Activated CD4-positive, alpha-beta T cell treated with anti-CD3 and anti-CD28 coated beads for 36 hours (primary cell): ENCODE measurements around the gene IFNA17. TPM values are rescaled to one million over a fixed set of nuclear protein-coding genes. Genes with fewer than 3 reads are reported as not detected.
"Not testable (repeated sequence)": the region's sequence is repeated elsewhere in the genome, so short reads cannot be mapped to it uniquely, and the experiment has no call there.

Source experiments
- ATAC-seq: fragments of 200-7000 bp; cut with Tn5 transposase; one replicate; pipeline ENCODE4 v1.10.0; 2021; ENCODE audit warnings: mild to moderate bottlenecking, moderate library complexity
- CTCF ChIA-PET: fragments of 350-600 bp; sonication (Branson Sonifier 250); formaldehyde crosslinking; loops from one replicate; lab custom pipeline; 2021; ENCODE audit warnings: antibody characterized with exemption; lab: Charles Lee
- POLR2A ChIA-PET: fragments of 350-600 bp; sonication (Branson Sonifier 250); formaldehyde crosslinking; loops from one replicate; lab custom pipeline; 2021; ENCODE audit warnings: antibody characterized with exemption, inconsistent platforms; lab: Charles Lee
- DNase-seq: peaks from one replicate; pipeline ENCODE4 v3.0.0-alpha.2; 2020
- H3K27ac Mint-ChIP-seq: one replicate; pipeline ENCODE4 v1.8.0; 2021; ENCODE audit warnings: mixed read lengths
- H3K27me3 Mint-ChIP-seq: one replicate; pipeline ENCODE4 v1.8.0; 2021; ENCODE audit warnings: mixed read lengths
- H3K36me3 Mint-ChIP-seq: one replicate; pipeline ENCODE4 v1.8.0; 2021; ENCODE audit warnings: low read depth, mixed read lengths
- H3K4me1 Mint-ChIP-seq: one replicate; pipeline ENCODE4 v1.8.0; 2021; ENCODE audit warnings: mixed read lengths
- H3K4me3 Mint-ChIP-seq: one replicate; pipeline ENCODE4 v1.8.0; 2021; ENCODE audit warnings: mild to moderate bottlenecking, moderate library complexity, mixed read lengths
- H3K9me3 Mint-ChIP-seq: one replicate; pipeline ENCODE4 v1.8.0; 2021; ENCODE audit warnings: low read depth, mixed read lengths
- intact Hi-C, 2 experiments: fragments of 100-400 bp; cut with DNase I in 1 of 2; cut with micrococcal nuclease in 1 of 2; formaldehyde crosslinking; loops; one replicate each; pipeline versions ENCODE4 v1.14.2 to v1.15.1; 2022 to 2024; cut with DNase I, micrococcal nuclease
- total RNA-seq, 2 experiments: library from RNA; stranded (reverse); gene quantifications; one replicate each; pipeline ENCODE4 v1.2.3, GENCODE V29; 2021

IFNA17 gene
- total RNA-seq, 2 experiments from 2014 or later = not detected

- Mint-ChIP-seq H3K9me3 (no peaks in the 10 kb centered on the region), H3K4me3 (no peak within 1 kb of the TSS), H3K27ac (no peak within 1 kb of the TSS), H3K4me1 (peaks cover 10% of the 10 kb centered on the region), H3K27me3 (peaks cover 7% of the 10 kb centered on the region), H3K36me3 (no peaks in the 10 kb centered on the region)
- ATAC-seq (no peak), DNase-seq (no peak)
- intact Hi-C loops = loop anchor here (5.0 to 10.0 kb wide), 3 partner anchors 77 to 547 kb away; no protein-coding TSS in a partner anchor
- ChIA-PET POLR2A (no interaction called here), CTCF (interaction anchor here (0.6 to 1.4 kb wide), 3 partner anchors 10 to 772 kb away, joined by 3 read pairs; no protein-coding TSS in a partner anchor)
Observed at GRCh38 chr9:21239911-21240310, 11.9 kb upstream of the IFNA17 start, which contains the start of gene IFNA14. TSS of gene IFNA14 (minus strand) at chr9:21240005. CDS start at chr9:21239935, 70 bp downstream.

DNA sequence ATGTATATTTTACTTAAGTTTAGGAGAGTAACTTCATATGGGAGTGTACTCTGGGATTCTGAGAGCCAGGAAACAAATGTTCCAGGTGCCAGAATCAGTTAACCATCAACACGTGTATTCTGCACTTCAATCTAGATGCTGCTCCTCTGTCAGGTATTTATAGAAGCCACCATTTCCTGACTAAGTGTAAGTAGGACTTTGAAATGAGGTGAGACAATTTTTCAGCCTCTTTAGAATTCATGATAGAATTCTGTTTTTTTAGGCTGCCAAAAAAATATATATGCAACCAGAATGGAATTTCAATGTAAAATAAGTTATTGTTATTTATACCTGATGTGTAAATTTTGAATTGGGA, 8.3 kb upstream of the IFNA17 start:
- CTCF ChIA-PET = interaction anchor here (0.6 to 2.1 kb wide), 16 partner anchors 8 to 219 kb away, joined by 3 to 8 read pairs (median 4); no protein-coding TSS in a partner anchor
- H3K9me3 Mint-ChIP-seq, POLR2A ChIA-PET, ATAC-seq, H3K27me3 Mint-ChIP-seq, H3K36me3 Mint-ChIP-seq, H3K27ac Mint-ChIP-seq, DNase-seq: not testable (repeated sequence)
- intact Hi-C loops = loop anchor here (5.0 to 10.0 kb wide), 3 partner anchors 81 to 551 kb away; no protein-coding TSS in a partner anchor
- Mint-ChIP-seq H3K4me1 (peaks cover 10% of the 10 kb centered on the region), H3K4me3 (peak overlapping the region; percentile 11)

DNA sequence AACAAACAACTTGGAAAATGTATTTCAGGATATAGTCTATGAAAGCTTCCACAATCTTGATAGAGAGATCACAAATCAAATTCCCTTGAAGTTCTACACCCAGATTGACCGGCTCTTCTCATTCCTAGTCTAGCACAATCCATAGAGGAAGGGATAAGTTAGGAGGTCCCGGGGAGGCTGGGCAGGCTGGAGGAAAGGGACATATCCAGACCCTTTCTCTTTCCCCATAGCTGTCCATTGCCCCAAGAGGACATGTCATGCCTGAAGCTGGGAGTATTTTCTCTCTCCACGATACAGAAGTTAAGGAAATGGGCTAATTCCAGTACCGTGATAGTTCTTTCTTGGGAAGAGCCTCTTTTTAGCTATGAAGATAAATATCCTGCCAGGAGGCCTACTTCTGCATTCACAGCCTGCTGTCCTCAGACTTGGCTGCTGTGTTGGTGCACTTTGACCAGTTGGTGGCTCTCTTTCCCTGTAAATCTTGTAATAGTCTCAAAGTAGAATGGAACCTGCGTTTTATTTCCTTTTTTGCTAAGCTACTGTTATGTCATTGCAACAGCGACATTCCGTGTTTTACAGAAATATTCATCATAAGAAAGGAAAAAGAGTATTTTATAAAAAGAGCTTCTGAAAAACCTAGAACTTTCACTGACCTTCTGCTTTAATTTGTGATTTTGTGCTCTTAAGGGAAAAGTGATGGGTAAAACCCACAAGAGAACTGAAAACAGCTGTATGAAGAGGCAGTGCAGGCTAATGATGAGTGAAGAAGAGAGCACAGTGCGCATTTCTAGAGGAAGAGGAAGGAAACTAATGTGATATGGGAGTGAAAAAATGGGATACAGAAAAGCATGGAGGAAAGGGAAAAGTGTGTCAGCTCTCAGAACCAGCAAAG, 7.7 kb upstream of the IFNA17 start:
- POLR2A ChIA-PET, H3K27me3 Mint-ChIP-seq, H3K36me3 Mint-ChIP-seq, H3K9me3 Mint-ChIP-seq, H3K27ac Mint-ChIP-seq: not testable (repeated sequence)
- CTCF ChIA-PET = interaction anchor here (0.6 to 2.1 kb wide), 17 partner anchors 9 to 220 kb away, joined by 3 to 8 read pairs (median 4); no protein-coding TSS in a partner anchor
- intact Hi-C loops = loop anchor here (1.0 to 10.0 kb wide), 5 partner anchors 82 to 554 kb away; no protein-coding TSS in a partner anchor
- DNase-seq (peak; percentile 52), ATAC-seq (peak; percentile 77)
- H3K4me3 Mint-ChIP-seq = peak overlapping the region; percentile 11
- peaks cover 10% of the 10 kb centered on the region for H3K4me1 Mint-ChIP-seq

DNA sequence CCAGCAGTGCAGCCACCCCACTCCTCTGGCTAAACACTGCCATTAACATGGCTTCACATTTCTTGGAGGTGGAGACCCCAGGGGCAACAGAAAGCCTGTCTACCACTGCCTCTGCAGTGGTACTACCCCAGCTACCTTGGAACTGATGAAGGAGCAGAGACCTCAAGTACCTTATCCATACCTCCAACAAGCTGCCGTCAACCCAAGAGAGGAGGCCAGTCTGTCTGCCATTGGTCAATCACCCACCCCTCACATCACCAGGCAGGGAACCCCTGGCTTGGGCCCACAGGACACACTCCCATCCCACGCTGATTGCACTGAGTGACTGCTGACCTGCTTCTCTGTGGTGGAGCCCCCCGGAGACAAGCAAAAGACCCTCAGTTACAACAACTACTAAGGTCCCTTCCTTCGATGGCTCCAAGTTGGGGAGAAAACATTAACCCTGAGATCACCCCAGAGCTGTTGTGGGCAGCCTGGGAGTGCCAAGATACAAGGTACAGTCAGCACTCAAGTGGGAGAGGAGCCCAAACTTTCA, 6.2 kb upstream of the IFNA17 start:
- Mint-ChIP-seq H3K27me3 (peaks cover 7% of the 10 kb centered on the region), H3K4me3 (no peak overlapping the region), H3K4me1 (peaks cover 10% of the 10 kb centered on the region), H3K36me3 (no peaks in the 10 kb centered on the region), H3K9me3 (no peaks in the 10 kb centered on the region), H3K27ac (no peak overlapping the region)
- POLR2A ChIA-PET = no interaction called here
- intact Hi-C loops = loop anchor here in 1 of 2 experiments (10.0 kb wide), 1 partner anchor 221 kb away; no protein-coding TSS in a partner anchor
- CTCF ChIA-PET = interaction anchor here (0.6 to 2.1 kb wide), 4 partner anchors 18 to 550 kb away, joined by 3 to 8 read pairs (median 3); no protein-coding TSS in a partner anchor
- ATAC-seq (no peak), DNase-seq (no peak)

GRCh38 chr9:21233258-21233657, 5.2 kb upstream of the IFNA17 start:
- no peak for DNase-seq
- POLR2A ChIA-PET = no interaction called here
- ATAC-seq = no peak
- Mint-ChIP-seq H3K27ac (no peak overlapping the region), H3K4me3 (no peak overlapping the region), H3K36me3 (no peaks in the 10 kb centered on the region), H3K27me3 (peaks cover 5% of the 10 kb centered on the region), H3K4me1 (peaks cover 10% of the 10 kb centered on the region), H3K9me3 (no peaks in the 10 kb centered on the region)
- CTCF ChIA-PET = interaction anchor here (0.6 to 1.0 kb wide), 2 partner anchors 19 to 551 kb away, joined by 3 read pairs; no protein-coding TSS in a partner anchor
- intact Hi-C loops = loop anchor here in 1 of 2 experiments (10.0 kb wide), 1 partner anchor 222 kb away; no protein-coding TSS in a partner anchor

GRCh38 chr9:21217211-21217610, 10.8 kb downstream of the IFNA17 start, which contains the start of gene IFNA16:
TSS of gene IFNA16 (minus strand) at chr9:21217311. CDS start at chr9:21217305, 6 bp downstream.
- H3K27ac Mint-ChIP-seq, DNase-seq, H3K4me1 Mint-ChIP-seq, intact Hi-C loops, H3K36me3 Mint-ChIP-seq, H3K9me3 Mint-ChIP-seq, H3K4me3 Mint-ChIP-seq, ATAC-seq, POLR2A ChIA-PET: not testable (repeated sequence)
- H3K27me3 Mint-ChIP-seq = peaks cover 23% of the 10 kb centered on the region
- CTCF ChIA-PET = interaction anchor here (1.2 to 1.6 kb wide), 3 partner anchors 11 to 35 kb away, joined by 4 to 5 read pairs (median 5); no protein-coding TSS in a partner anchor

GRCh38 chr9:21213411-21214326, 14.4 kb downstream of the IFNA17 start:
- H3K9me3 Mint-ChIP-seq, H3K27ac Mint-ChIP-seq, H3K4me3 Mint-ChIP-seq, H3K36me3 Mint-ChIP-seq, H3K4me1 Mint-ChIP-seq, DNase-seq: not testable (repeated sequence)
- ATAC-seq = peak; percentile 44
- ChIA-PET CTCF (interaction anchor here (0.7 to 1.5 kb wide), 10 partner anchors 18 to 499 kb away, joined by 3 to 6 read pairs (median 3); no protein-coding TSS in a partner anchor), POLR2A (interaction anchor here (0.5 kb wide), 1 partner anchor 248 kb away, joined by 3 read pairs; no protein-coding TSS in a partner anchor)
- peaks cover 13% of the 10 kb centered on the region for H3K27me3 Mint-ChIP-seq
- intact Hi-C loops = loop anchor here in 1 of 2 experiments (1.0 kb wide), 1 partner anchor 576 kb away; no protein-coding TSS in a partner anchor

DNA sequence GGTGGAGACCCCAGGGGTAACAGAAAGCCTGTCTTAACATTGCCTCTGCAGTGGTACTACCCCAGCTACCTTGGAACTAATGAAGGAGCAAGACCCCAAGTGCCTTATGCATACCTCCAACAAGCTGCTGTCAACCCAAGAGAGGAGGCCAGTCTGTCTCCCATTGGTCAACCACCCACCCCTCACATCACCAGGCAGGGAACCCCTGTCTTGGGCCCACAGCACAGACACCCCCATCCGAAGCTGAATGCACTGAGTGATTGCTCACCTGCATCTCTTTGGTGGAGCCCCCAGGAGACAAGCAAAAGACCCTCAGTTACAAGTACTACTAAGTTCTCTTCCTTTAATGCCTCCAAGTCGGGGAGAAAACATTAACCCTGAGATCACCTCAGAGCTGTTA, 15.9 kb downstream of the IFNA17 start:
- intact Hi-C loops, POLR2A ChIA-PET, H3K4me1 Mint-ChIP-seq, H3K36me3 Mint-ChIP-seq, H3K27ac Mint-ChIP-seq, DNase-seq, H3K9me3 Mint-ChIP-seq, H3K4me3 Mint-ChIP-seq, ATAC-seq: not testable (repeated sequence)
- CTCF ChIA-PET = interaction anchor here (0.8 kb wide), 1 partner anchor 180 kb away, joined by 3 read pairs; no protein-coding TSS in a partner anchor
- peaks cover 10% of the 10 kb centered on the region for H3K27me3 Mint-ChIP-seq

- ATAC-seq, H3K36me3 Mint-ChIP-seq, H3K4me1 Mint-ChIP-seq, H3K4me3 Mint-ChIP-seq, CTCF ChIA-PET, H3K27ac Mint-ChIP-seq, H3K9me3 Mint-ChIP-seq, intact Hi-C loops, POLR2A ChIA-PET, DNase-seq: not testable (repeated sequence)
- H3K27me3 Mint-ChIP-seq = peaks cover 15% of the 10 kb centered on the region
Observed at GRCh38 chr9:21210782-21211181, 17.2 kb downstream of the IFNA17 start.

DNA sequence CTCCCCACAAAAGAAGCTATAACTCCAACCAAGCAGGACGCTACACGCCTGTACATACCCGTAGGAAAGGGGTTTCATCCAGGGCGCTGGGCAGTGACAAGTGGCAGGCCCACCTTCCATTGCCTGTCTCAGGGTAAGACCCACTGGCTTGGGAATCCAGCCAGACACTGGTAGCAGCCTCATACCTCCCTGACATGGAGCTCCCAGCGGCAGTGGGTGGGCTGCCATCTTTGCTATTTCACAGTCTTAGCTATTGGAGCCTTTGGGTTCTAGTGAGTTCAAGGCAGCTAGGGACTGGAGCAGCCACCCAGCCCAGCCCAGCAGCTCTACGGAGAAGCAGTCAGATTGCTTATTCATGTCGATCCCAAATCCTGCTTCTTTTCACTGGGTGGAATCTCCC, 17.7 kb downstream of the IFNA17 start:
- Mint-ChIP-seq H3K4me3 (no peak overlapping the region), H3K9me3 (no peaks in the 10 kb centered on the region), H3K4me1 (peaks cover 8% of the 10 kb centered on the region), H3K36me3 (no peaks in the 10 kb centered on the region), H3K27ac (no peak overlapping the region), H3K27me3 (peaks cover 14% of the 10 kb centered on the region)
- DNase-seq = no peak
- ATAC-seq = no peak
- CTCF ChIA-PET = no interaction called here
- intact Hi-C loops = no loop called here
- POLR2A ChIA-PET = no interaction called here
